Suppressor macrophage treated with lipopolysaccharide for 1 hour (primary cell): Measurements from ENCODE around the gene HSFY1.
"Not testable (repeated sequence)": the region's sequence is repeated elsewhere in the genome, so short reads cannot be mapped to it uniquely, and the experiment has no call there.

Source experiments
- DNase-seq, 3 donors: peaks; one replicate each; pipeline ENCODE4 v3.0.0-alpha.2; 2020 to 2022

Gene HSFY1, protein sequence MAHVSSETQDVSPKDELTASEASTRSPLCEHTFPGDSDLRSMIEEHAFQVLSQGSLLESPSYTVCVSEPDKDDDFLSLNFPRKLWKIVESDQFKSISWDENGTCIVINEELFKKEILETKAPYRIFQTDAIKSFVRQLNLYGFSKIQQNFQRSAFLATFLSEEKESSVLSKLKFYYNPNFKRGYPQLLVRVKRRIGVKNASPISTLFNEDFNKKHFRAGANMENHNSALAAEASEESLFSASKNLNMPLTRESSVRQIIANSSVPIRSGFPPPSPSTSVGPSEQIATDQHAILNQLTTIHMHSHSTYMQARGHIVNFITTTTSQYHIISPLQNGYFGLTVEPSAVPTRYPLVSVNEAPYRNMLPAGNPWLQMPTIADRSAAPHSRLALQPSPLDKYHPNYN

DNA sequence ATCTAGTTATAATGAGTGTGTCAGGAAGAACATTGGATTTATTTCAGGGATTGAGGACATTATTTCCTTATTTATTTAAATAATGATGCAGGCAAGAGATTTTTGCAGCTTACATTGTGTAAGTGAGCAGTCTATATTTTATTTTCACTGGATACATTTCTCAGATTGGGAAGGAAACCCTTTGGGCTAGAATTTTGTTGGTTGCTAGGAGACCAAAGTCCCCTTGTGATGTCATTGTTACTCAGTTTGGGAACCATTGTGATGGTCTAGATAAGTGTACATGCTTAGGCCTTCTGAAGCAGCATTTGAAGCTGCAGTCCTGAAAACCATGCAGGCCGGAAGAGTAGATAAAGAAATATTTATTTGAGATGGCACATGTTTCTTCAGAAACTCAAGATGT is at the start of gene HSFY1:
Gene HSFY1, plus strand, starts transcription at position 301 of the 400 bp plus-strand sequence. Its CDS starts 68 bp downstream, at position 369.
- DNase-seq, result not testable (repeated sequence)

DNA sequence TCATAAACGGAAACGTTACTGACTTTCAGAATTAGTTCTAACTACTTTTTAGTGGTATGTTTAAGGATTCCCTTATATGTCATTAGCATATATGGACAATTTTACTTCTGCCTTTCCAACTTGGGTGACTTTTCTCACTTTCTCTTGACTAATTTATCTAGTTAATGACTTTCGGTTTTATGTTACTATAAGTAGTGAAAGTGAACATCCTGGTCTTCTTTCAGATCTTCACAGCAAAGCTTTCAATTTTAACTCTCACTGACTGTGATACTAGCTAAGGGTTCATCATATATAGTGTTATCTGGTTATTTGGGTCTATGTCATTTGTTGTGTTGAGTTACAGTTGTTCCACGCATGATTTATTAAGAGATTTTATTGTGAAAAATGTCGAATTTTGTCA is 42.3 kb upstream of the HSFY1 start:
- not testable (repeated sequence) for DNase-seq

DNA sequence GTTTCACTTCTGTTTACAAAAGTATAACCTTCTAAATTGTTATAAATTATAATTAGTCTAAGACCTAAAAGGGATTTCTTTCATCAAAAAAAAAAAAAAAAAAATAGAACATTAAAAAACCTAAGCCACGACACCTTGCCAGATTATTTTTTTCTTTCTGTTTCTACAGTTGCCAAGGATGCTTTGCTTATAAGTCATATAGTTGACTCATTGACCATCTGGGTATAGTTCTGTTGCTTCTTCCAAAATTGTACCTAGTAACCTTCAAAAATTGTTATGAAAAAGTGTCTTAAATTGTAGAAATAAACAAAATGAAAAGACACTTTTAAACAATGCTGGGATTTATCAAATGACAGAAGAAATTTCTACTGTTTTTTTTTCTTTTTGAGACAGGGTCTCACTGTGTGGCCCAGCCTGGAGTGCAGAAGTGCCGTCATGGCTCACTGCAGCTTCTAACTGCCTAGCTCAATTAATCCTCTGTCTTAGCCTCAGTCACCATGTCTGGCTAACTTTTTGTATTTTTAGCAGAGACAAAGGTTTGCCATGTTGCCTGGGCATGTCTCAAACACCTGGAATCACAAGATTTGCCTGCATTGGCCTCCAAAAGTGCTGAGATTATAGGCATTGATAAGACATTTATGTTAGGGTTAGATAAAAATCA is 15.4 kb upstream of the HSFY1 start:
- not testable (repeated sequence) for DNase-seq

DNA sequence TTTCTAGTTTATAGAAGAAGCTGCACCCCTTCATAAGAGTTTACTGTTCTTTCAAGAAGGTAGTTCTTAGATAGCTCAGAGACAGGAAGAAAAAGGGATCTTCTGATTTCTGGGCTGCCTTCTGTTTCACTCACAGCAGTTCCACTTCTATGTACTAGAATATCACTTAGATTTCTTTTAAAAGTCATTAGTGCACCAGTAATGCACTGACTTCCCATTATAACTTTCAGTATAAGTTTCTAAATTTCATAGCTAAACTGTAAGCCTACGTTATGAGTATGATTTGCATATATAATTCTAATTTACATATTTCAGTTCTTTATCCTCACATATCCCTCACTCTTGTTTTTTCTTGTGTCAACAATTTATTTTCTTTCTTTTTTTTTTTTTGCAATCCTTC is 7.6 kb upstream of the HSFY1 start:
- not testable (repeated sequence) for DNase-seq

DNA sequence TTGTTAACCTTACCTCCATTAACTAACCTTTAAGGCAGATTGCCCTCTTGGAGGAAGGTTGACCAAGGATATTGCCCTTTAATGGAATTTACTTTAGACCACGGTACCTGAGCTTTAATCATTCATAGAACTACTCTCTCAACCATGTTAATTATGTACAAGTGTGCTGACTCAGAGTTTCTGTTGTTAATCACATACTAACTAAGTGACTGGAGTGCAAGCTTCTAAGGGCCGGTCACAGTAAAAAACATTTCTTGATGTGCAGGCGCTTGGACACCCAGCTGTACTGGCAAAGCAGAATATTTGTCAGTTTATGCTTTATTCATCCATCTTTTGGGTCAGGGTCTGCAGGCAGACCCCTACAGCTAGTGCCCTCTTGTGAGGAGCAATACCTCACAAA is 6.6 kb downstream of the HSFY1 start:
- DNase-seq, result not testable (repeated sequence)

DNA sequence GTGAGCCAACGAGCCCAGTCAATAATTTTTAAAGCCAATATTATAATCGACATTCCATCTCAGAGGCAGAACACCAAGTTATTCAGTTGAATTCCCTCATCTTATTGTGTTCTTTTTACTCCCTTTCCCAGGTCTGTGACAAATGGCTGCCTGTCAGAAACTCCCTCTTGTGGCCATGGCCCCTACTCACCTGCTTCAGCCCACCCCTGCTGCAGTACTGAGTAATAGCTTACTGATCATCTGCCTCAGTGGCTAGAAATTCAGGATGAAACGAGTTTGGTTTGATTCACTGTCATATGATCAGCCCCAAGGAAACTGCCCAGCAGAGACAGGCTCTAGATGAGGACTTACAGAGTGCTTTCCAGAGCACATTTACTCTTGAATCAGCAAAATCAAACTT is 19.4 kb downstream of the HSFY1 start:
- DNase-seq, result not testable (repeated sequence)
